Measurements from ENCODE around the gene HIGD2A. TPM values are rescaled to one million over a fixed set of nuclear protein-coding genes. Genes with fewer than 3 reads are reported as not detected.

HIGD2A gene
- polyA plus RNA-seq, 1 of the 3 experiments (the other 2 are of a cell fraction) = 211 TPM

DNA sequence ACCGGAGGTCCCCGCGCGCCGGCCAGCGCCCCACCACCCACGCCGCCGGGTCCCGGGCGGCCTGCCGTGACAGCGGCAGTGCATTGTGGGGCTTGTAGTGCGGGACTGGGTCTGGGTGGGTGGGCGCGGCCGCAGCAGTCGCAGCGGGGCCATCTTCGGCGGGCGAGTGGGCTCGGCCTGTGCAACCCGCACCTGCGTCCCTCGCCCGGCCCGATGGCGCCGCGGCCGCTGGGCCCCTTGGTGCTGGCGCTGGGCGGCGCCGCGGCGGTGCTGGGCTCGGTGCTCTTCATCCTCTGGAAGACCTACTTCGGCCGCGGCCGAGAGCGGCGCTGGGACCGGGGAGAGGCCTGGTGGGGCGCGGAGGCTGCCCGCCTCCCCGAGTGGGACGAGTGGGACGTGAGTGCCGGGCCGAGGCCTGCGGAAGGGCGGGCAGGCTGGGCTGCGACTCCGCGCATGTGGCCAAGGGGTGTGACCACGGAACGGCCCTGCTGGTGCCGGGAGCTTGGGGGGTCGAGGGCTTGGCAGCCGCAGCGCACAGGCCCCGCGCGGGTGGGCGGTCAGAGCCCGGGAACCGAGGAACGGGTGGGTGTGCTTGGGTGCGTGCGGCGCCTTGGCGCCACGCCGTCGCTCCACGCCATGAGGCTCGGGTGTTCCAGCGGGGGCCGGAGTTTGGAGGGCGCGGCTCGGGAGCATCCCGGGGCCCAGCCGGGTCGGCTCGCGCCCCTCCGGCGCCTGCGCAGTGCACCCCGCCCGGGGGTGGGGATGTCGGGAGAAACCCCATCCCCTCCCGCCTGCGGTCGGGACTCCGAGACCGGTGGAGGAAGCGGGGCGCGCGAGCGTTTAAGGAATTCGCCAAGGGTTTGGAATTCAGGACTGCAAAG lies 23.0 kb upstream of the HIGD2A start, which contains the start of gene ARL10:
Gene ARL10 (plus strand): TSS at position 137 of the 881 bp plus-strand sequence. CDS start 77 bp downstream, at position 214.
- Histone ChIP-seq H3K79me2 (ENCODE audit: insufficient read depth) (peaks cover 10% of the 10 kb centered on the region), H4K20me1 (ENCODE audit: insufficient read depth) (no peaks in the 10 kb centered on the region), H3F3A (replicated peaks; ENCODE audit: insufficient read depth) (peaks cover 3% of the 10 kb centered on the region), H3K9me2 (no peaks in the 10 kb centered on the region), H3K36me3 (replicated peaks in 1 of 2; ENCODE audit: control insufficient read depth in 1 of 2, insufficient read depth in 2 of 2, low read length in 1 of 2) (peaks cover 4 to 18% of the 10 kb centered on the region in 2 experiments), H3K4me3 (ENCODE audit: low read depth in 2 of 2, low read length in 1 of 2) (peak within 1 kb of the TSS; percentile 70 to 87), H3K4me2 (peak within 1 kb of the TSS; percentile 98), H3K27ac (ENCODE audit: low read depth in 2 of 2, low read length in 1 of 2) (peak within 1 kb of the TSS; percentile 42 to 80; a peak in 3 of 4 replicates), H3K27me3 (ENCODE audit: insufficient read depth) (no peaks in the 10 kb centered on the region), H3K9me3 (no peaks in the 10 kb centered on the region), H3K9ac (peak within 1 kb of the TSS; percentile 75), H2AFZ (ENCODE audit: low read depth) (peak within 1 kb of the TSS; percentile 97), H3K4me1 (ENCODE audit: control insufficient read depth in 1 of 2, insufficient read depth in 2 of 2, low read depth in 1 of 2, low read length in 1 of 2) (peaks cover 0 to 16% of the 10 kb centered on the region in 2 experiments; a peak in 1 of 4 replicates)
- ChIA-PET CTCF (no interaction called here), POLR2A (interaction anchor here (0.7 kb wide), 1 partner anchor 172 kb away, joined by 3 read pairs; the partner anchor contains the start of gene RNF44)
- peak; percentile 95 for TF ChIP-seq MXI1 (IDR thresholded peaks at IDR 0.05; ENCODE audit: low read depth, low read length)
- no peak for TF ChIP-seq NFIC (IDR thresholded peaks at IDR 0.05; ENCODE audit: borderline replicate concordance)
- peak; percentile 80 for TF ChIP-seq NRF1 (IDR thresholded peaks at IDR 0.05; ENCODE audit: low read depth, low read length)
- no peak for TF ChIP-seq RFX5 (IDR thresholded peaks at IDR 0.05; ENCODE audit: low read length)
- TF ChIP-seq, protein P1, sequence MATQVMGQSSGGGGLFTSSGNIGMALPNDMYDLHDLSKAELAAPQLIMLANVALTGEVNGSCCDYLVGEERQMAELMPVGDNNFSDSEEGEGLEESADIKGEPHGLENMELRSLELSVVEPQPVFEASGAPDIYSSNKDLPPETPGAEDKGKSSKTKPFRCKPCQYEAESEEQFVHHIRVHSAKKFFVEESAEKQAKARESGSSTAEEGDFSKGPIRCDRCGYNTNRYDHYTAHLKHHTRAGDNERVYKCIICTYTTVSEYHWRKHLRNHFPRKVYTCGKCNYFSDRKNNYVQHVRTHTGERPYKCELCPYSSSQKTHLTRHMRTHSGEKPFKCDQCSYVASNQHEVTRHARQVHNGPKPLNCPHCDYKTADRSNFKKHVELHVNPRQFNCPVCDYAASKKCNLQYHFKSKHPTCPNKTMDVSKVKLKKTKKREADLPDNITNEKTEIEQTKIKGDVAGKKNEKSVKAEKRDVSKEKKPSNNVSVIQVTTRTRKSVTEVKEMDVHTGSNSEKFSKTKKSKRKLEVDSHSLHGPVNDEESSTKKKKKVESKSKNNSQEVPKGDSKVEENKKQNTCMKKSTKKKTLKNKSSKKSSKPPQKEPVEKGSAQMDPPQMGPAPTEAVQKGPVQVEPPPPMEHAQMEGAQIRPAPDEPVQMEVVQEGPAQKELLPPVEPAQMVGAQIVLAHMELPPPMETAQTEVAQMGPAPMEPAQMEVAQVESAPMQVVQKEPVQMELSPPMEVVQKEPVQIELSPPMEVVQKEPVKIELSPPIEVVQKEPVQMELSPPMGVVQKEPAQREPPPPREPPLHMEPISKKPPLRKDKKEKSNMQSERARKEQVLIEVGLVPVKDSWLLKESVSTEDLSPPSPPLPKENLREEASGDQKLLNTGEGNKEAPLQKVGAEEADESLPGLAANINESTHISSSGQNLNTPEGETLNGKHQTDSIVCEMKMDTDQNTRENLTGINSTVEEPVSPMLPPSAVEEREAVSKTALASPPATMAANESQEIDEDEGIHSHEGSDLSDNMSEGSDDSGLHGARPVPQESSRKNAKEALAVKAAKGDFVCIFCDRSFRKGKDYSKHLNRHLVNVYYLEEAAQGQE (IDR thresholded peaks at IDR 0.05; ENCODE audit: low read depth, low read length) = no peak
- TF ChIP-seq MAX (IDR thresholded peaks at IDR 0.05; ENCODE audit: low read depth) = peak; percentile 74
- no peak; the same call in 1 of the 2 replicates for TF ChIP-seq POLR2AphosphoS5 (IDR thresholded peaks at IDR 0.05; ENCODE audit: low read depth, low read length)
- 0 out of 2 replicates have a peak, but pooled peaks have one; percentile 57 for TF ChIP-seq ZBTB33 (IDR thresholded peaks at IDR 0.05; ENCODE audit: borderline replicate concordance, low read depth)
- TF ChIP-seq, protein P2, sequence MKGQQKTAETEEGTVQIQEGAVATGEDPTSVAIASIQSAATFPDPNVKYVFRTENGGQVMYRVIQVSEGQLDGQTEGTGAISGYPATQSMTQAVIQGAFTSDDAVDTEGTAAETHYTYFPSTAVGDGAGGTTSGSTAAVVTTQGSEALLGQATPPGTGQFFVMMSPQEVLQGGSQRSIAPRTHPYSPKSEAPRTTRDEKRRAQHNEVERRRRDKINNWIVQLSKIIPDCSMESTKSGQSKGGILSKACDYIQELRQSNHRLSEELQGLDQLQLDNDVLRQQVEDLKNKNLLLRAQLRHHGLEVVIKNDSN (IDR thresholded peaks at IDR 0.05; ENCODE audit: borderline replicate concordance, low read depth) = no peak
- 0 out of 2 replicates have a peak, but pooled peaks have one; percentile 28 for TF ChIP-seq SIN3A (IDR thresholded peaks at IDR 0.05; ENCODE audit: borderline replicate concordance, low read depth, low read length)
- no peak for TF ChIP-seq GABPA (IDR thresholded peaks at IDR 0.05; ENCODE audit: low read depth)
- TF ChIP-seq PBX3 (IDR thresholded peaks at IDR 0.05) = no peak
- no peak for TF ChIP-seq SMC3 (IDR thresholded peaks at IDR 0.05; ENCODE audit: low read depth, low read length)
- no peak for TF ChIP-seq TAF1 (IDR thresholded peaks at IDR 0.05; ENCODE audit: borderline replicate concordance, low read depth, low read length)
- no peak for TF ChIP-seq EZH2phosphoT487 (IDR thresholded peaks at IDR 0.05; ENCODE audit: borderline replicate concordance, low read depth)
- no peak for TF ChIP-seq FOXM1 (IDR thresholded peaks at IDR 0.05; ENCODE audit: low read depth)
- TF ChIP-seq ELF1 (IDR thresholded peaks at IDR 0.05) = no peak
- peak; percentile 60 for TF ChIP-seq CHD2 (IDR thresholded peaks at IDR 0.05; ENCODE audit: low read length, partially characterized antibody)
- TF ChIP-seq EP300 (IDR thresholded peaks at IDR 0.05; ENCODE audit: borderline replicate concordance in 1 of 2, low read depth in 1 of 2, low read length in 1 of 2) = no peak
- WGBS (ENCODE audit: low lambda C conversion rate) = 17% methylated on average over 26 of the region's 108 CpGs
- peak; percentile 96 for DNase-seq

Data from SK-N-SH (cell line).